NCI-H1105 treated with DMSO at 0.1 percent for 48 hours (cell line): ENCODE measurements around the gene CENPC.
A peak's percentile ranks its signal among the peaks of the same experiment; 100 is the strongest.

ENCODE experiments used
- DNase-seq: peaks from one replicate; lab custom pipeline; 2025; lab: John Stamatoyannopoulos, UW

Gene CENPC, protein sequence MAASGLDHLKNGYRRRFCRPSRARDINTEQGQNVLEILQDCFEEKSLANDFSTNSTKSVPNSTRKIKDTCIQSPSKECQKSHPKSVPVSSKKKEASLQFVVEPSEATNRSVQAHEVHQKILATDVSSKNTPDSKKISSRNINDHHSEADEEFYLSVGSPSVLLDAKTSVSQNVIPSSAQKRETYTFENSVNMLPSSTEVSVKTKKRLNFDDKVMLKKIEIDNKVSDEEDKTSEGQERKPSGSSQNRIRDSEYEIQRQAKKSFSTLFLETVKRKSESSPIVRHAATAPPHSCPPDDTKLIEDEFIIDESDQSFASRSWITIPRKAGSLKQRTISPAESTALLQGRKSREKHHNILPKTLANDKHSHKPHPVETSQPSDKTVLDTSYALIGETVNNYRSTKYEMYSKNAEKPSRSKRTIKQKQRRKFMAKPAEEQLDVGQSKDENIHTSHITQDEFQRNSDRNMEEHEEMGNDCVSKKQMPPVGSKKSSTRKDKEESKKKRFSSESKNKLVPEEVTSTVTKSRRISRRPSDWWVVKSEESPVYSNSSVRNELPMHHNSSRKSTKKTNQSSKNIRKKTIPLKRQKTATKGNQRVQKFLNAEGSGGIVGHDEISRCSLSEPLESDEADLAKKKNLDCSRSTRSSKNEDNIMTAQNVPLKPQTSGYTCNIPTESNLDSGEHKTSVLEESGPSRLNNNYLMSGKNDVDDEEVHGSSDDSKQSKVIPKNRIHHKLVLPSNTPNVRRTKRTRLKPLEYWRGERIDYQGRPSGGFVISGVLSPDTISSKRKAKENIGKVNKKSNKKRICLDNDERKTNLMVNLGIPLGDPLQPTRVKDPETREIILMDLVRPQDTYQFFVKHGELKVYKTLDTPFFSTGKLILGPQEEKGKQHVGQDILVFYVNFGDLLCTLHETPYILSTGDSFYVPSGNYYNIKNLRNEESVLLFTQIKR

DNA sequence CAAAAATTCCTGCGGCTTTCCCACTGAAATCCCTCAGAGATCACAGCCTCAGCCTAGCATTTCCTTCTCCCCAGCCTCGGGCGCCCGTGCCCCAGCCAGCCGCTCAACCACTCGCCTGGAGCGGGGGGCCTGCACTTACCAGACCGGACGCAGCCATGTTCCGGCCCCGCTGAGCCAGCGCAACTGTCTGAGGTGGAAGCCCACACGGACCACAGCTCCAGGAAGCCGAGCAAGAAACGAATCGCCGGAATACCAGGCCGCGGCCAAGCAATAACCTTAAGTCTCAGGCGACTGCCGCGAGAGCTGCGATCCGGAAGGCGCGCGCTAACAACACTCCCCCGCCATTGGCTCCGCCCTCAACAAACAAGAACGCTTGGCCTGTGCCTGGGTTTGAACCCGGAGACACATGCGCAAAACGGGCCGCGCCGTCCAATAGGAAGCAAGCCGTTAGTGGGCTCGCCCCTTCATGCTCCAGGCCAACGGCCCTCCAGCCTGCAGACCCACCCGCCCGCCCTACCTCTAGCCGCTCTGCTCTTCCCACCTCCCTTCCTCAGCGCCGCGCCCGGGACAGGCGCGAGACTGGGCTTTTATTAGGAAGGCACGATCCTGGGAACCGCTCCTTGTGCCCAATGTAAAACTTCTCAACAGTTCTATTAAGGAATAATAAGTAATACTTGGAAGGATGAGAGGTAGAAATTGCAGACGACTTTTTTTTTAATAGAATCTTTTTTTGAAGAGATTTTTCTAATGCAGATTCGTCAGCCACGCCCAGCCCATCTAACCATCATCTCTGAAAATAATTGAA, at the start of gene CENPC:
Gene CENPC (minus strand): TSS at position 305 of the 805 bp plus-strand sequence. CDS start 148 bp downstream, at position 157.
- peak; percentile 91 for DNase-seq

GRCh38 chr4:67593741-67594175, 48.5 kb upstream of the CENPC start:
- no peak for DNase-seq

DNA sequence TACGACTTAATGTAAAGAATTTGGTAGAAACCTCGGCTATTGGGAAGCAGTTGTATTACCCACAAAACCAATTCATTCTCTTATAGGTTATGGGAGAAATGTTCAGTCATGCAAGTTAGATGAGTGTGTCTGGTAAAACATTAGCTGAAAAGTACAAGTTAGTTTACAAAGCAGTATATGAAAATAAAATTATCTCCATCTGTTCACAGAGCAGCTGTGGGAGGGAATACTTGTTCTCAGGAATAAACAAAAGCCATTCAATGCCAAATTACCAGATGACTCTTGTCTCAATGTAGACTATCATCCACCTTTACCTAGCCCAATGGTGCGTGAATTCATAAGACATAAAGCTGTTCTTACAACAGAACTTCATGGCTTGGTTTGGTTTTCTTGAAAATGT, 41.9 kb upstream of the CENPC start:
- no peak for DNase-seq

GRCh38 chr4:67584496-67584895, 39.2 kb upstream of the CENPC start:
- no peak for DNase-seq

DNA sequence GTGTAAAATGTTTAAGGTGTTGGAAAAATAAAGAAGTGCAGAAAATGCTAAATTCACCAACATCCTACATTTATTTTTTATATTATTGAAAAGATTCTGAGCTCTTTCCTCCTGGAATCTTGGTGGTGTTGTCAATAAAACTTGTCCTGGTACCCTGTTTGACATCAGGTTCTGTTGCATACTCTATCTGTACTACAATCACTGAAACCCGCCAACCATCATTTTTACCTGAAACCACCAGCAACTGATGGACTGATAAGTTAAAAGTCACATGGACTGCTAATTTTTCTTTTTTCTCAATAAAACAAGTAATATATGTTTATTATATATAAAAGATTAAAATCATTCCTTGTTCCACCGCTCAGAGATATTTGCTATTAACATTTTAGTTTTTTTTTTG, 36.6 kb upstream of the CENPC start:
- no peak for DNase-seq

GRCh38 chr4:67581208-67581857, 36.0 kb upstream of the CENPC start:
- DNase-seq, result no peak

- DNase-seq, result no peak
Observed at GRCh38 chr4:67580577-67580976, 35.3 kb upstream of the CENPC start.

DNA sequence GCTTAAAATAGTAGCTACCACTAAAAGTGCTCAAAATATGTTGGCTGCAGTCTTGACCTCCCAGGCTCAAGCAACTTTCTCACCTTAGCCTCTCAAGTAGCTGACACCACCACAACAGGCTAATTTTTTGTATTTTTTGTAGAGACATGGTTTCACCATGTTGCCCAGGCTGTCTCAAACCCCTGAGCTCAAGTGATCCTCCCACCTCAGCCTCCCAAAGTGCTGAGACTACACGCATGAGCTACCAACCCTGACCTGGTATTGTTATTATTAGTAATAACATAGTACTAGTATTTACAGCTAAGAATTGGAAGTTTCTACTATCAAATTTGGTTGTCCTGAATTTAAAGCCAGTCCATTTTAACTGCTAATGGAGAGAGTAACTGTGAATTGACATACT, 31.2 kb upstream of the CENPC start:
- no peak for DNase-seq

DNA sequence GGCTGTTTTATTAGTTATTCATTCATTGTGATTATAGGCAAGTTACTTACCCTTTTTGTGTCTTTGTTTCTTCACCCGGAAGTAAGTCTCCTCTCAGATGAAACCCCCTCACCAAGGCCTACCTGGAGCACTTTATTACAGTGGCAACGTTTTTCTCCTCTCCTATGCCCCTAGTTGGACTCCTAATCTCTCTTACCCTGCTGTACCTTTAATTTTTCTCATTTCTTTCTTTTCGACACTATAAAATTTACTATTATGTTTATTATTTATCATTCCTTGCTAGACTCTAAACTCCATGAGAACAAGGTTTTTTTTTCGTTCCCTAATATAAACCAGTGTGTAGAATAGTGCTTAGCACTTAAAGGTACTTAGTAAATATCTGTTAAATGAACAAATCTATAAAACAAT, 30.8 kb upstream of the CENPC start:
- no peak for DNase-seq

DNA sequence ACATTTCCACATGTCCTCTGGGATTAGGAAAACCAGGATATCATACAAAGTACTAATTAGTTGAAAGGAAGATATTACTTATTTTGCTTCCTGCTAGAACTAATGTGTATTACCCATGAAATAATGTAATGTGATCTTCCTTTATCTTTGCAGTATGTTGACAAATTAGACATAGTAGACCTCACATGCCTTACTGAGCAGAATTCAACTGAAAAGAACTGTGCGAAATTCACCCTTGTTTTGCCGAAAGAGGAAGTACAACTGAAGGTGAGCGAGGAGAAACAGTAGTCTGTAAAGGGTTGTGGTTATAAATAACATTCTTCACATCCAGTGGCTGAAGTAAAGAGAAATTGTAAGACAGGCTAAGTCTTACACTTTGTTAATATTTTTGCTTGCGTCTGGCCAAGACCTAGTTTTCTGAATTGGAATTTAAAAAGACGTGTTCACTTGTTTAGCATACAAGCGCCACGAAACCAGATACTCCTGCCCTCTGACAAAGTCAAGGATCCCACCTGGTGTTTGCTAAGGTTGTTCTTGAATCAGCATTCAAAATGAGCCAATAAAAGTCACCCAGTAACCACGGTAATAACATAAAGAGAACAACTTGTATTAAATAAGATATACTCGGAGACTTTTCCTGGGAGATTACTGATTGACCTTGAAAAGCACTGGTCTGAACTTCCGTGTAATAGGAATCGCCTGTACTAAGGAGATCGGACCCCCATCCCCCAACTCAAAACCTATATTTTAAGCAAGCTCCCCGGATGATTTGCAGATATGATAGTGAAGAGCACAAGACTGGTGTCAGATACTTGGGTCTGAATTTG, 30.1 kb upstream of the CENPC start:
- DNase-seq, result no peak

DNA sequence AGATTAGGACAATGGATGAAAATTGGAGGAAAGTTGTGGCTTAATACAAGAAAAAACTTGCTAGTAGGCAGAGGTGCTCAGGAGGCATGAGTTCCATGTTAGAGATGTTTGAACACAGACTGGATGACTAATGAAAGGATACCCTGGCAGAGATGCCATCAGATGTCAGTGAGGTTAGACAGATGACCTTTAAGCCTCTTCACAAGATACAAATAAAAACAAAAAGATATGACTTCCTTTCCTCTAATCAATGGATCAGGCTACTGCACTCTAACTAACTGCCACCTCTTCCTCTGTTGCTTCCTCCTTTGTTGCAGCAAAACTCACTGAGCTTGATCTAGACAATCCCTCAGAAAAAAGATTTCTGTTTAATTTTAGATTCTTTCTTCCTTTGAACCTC, 27.9 kb upstream of the CENPC start:
- DNase-seq, result no peak

DNA sequence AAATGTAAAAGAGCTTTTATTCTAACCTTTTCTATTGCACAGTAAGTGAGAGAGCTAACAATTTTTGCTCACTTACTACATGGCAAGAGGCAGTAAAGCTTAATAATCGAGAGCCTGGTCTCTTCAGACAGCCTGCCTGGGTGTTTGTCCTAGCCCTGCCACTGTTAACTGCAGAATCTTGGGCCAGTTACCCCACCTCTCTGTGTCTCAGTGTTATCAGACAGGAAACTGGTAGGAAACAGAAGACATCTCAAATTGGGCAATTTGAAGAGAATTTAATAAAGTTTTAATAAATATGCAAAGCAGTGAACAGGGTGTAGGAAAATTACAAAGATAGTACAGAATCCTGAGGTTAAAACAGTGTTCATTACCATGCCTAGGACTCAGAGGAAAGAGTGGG, 26.7 kb upstream of the CENPC start:
- no peak for DNase-seq

GRCh38 chr4:67570537-67570936, 25.2 kb upstream of the CENPC start:
- DNase-seq, result no peak

DNA sequence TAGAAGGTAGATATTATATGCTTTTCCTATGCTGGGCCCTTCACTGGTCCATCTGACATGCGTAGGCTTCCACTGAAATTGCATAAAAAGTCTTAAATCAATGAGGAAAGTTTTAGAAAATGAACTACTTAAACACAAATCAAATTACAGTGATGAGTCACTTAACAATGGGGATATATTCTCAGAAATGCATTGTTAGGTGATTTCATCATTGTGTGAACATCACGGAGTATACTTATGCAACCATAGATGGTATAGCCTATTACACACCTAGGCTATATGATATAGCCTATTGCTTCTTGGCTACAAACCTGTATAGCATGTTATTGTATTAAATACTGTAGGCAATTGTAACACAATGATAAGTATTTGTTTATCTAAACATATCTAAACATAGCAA, 23.5 kb upstream of the CENPC start:
- no peak for DNase-seq

GRCh38 chr4:67566335-67566734, 21.0 kb upstream of the CENPC start:
- no peak for DNase-seq

DNA sequence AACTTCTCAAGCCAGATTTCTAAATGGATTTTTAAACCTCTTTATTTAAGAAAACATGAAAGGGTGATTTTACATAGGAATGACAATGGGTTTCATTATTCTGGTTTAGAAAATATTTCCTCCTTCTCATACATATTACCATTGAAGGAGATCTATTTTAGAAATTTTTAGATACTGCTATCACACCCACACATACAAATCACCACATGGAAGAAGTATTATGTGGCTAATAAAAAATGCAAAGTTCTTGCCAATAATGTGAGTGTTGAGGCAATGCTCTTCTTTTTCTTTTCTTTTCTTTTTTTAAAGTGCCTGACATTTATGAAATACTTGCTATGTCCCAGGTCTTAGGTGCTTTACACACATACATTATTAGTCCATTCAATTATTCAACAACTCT, 20.0 kb upstream of the CENPC start:
- DNase-seq, result no peak

DNA sequence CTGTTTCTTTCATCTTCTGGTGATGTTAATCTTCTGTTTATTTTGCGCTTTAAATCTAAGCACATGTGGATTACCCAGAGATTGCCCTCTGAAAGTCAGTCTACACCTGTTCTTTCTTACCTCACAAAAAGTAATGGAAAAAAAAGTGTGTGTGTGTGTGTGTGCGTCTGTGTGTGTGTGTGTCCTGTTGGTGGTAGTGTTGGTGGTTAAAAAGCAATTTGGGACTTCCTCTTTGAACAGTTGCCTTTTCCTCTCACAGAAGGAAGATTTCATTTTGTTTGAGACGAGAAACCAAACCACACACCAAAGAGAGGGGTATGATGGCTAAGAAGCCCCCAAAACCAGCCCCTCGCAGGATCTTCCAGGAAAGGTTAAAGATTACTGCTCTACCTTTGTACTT, 13.2 kb upstream of the CENPC start, which contains the start of gene STAP1:
Gene STAP1 (plus strand): TSS at position 235 of the 400 bp plus-strand sequence. CDS start 83 bp downstream, at position 318.
- DNase-seq, result no peak

- DNase-seq, result no peak
Observed at GRCh38 chr4:67556436-67556835, 11.1 kb upstream of the CENPC start.

DNA sequence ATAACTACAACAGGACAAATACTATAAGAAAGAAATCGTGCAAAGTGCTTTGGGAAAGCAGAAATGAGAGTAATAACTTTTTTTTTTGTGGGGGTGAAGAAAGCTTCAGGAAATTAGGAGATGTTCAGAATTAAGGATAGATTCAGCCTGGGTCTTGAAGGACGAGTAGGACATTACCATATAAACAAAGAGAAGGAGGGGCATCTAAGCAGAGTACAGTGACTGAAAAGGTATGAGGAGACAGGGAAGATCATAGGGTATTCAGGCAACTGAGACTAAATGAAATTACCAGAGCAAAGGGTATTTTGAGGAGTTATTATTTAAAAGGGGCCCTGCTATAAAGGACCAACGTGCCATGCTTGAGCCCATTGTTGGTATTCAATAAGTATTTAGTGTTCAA, 10.1 kb upstream of the CENPC start:
- no peak for DNase-seq

- DNase-seq, result no peak
Observed at GRCh38 chr4:67554096-67554495, 8.8 kb upstream of the CENPC start.
